DND-41 (cell line): ENCODE results near the gene GRIN2A.

Experiments
- ATAC-seq: fragments of 200-7000 bp; cut with Tn5 transposase; 3 replicates; pipeline ENCODE4 v1.9.1; 2021; ENCODE audit warnings: low read depth; ENCODE audit not compliant: insufficient read depth
- DNase-seq: peaks from one replicate; pipeline ENCODE4 v3.0.0-alpha.2; 2020
- H2AFZ ChIP-seq: 2 replicates; pipeline ENCODE4 v1.6.0; 2012; ENCODE audit warnings: low read depth, low read length
- H3K27ac ChIP-seq: 2 replicates; pipeline ENCODE4 v1.5.1; 2012; ENCODE audit warnings: low read length, inconsistent platforms
- H3K27me3 ChIP-seq: fragments of 200-600 bp; sonication (generic); 2 replicates; pipeline ENCODE4 v1.6.0; 2012; ENCODE audit warnings: low read length, mild to moderate bottlenecking, inconsistent platforms; ENCODE audit not compliant: insufficient read depth, poor library complexity
- H3K36me3 ChIP-seq: 2 replicates; pipeline ENCODE4 v1.5.1; 2012; ENCODE audit warnings: low read length, inconsistent platforms; ENCODE audit not compliant: insufficient read depth
- H3K4me1 ChIP-seq: 2 replicates; pipeline ENCODE4 v1.5.1; 2012; ENCODE audit warnings: mild to moderate bottlenecking, low read length; ENCODE audit not compliant: insufficient read depth
- H3K4me2 ChIP-seq: 2 replicates; pipeline ENCODE4 v1.6.0; 2012; ENCODE audit warnings: mild to moderate bottlenecking, moderate library complexity, low read length, inconsistent platforms; ENCODE audit not compliant: insufficient read depth
- H3K4me3 ChIP-seq, 2 experiments: fragments of 200-600 bp in 1 of 2; shearing (Covaris generic) in 1 of 2; 2 replicates each; pipeline ENCODE4 v1.5.1; 2012 to 2016; ENCODE audit warnings: inconsistent platforms in 2 of 2, low read length in 2 of 2, mild to moderate bottlenecking in 2 of 2, low read depth in 1 of 2, moderate library complexity in 1 of 2
- H3K79me2 ChIP-seq: 2 replicates; pipeline ENCODE4 v1.6.0; 2012; ENCODE audit warnings: low read length, inconsistent platforms; ENCODE audit not compliant: insufficient read depth
- H3K9ac ChIP-seq: 2 replicates; pipeline ENCODE4 v1.6.0; 2012; ENCODE audit warnings: low read depth, mild to moderate bottlenecking, inconsistent platforms, low read length, moderate library complexity
- H3K9me3 ChIP-seq: 2 replicates; pipeline ENCODE4 v1.5.1; 2012; ENCODE audit warnings: low read length, moderate library complexity, mild to moderate bottlenecking, inconsistent platforms; ENCODE audit not compliant: insufficient read depth, severe bottlenecking
- H4K20me1 ChIP-seq: 2 replicates; pipeline ENCODE4 v1.6.0; 2012; ENCODE audit warnings: low read length; ENCODE audit not compliant: insufficient read depth
- EZH2 ChIP-seq: IDR thresholded peaks from 3 replicates; pipeline ENCODE4 v1.6.1; 2012; ENCODE audit warnings: borderline replicate concordance, low read depth, mild to moderate bottlenecking, moderate library complexity, low read length, inconsistent platforms; ENCODE audit not compliant: severe bottlenecking
- TF ChIP-seq, protein P1 (sequence below): IDR thresholded peaks from 2 replicates; pipeline ENCODE4 v1.5.1; 2012; ENCODE audit warnings: borderline replicate concordance, low read length, moderate library complexity, mild to moderate bottlenecking; ENCODE audit not compliant: poor library complexity, severe bottlenecking; ENCODE audit errors: extremely low read depth

The GRIN2A gene

DNA sequence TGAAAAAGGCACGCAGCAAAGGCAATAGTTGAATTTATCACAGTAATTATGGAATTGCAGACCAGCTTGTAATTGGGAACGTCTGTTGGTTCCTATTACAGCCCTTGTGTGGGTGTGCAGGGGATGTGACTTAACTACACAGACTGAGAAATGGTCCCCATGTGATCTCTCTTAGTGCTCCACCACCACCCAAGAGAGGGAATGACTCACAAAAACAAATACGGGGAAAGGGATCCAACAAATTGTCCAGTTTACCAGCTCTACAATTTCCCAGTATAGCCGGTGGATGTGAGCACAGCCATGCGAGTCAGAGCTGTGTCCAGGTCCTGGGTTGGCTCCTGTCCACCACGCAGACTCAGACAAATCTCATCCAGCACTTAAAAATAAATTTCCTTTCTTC, 337.9 kb downstream of the GRIN2A start:
- Histone ChIP-seq H4K20me1 (no peaks in the 10 kb centered on the region), H3K36me3 (no peaks in the 10 kb centered on the region), H3K4me1 (no peaks in the 10 kb centered on the region), H3K79me2 (no peaks in the 10 kb centered on the region), H3K9ac (no peak overlapping the region), H3K4me3 (no peak overlapping the region), H3K27me3 (no peaks in the 10 kb centered on the region), H3K4me2 (no peak overlapping the region), H3K27ac (no peak overlapping the region), H3K9me3 (no peaks in the 10 kb centered on the region), H2AFZ (no peak overlapping the region)
- ATAC-seq (no peak), DNase-seq (no peak)
- TF ChIP-seq EZH2: no peak
- TF ChIP-seq, protein P1, sequence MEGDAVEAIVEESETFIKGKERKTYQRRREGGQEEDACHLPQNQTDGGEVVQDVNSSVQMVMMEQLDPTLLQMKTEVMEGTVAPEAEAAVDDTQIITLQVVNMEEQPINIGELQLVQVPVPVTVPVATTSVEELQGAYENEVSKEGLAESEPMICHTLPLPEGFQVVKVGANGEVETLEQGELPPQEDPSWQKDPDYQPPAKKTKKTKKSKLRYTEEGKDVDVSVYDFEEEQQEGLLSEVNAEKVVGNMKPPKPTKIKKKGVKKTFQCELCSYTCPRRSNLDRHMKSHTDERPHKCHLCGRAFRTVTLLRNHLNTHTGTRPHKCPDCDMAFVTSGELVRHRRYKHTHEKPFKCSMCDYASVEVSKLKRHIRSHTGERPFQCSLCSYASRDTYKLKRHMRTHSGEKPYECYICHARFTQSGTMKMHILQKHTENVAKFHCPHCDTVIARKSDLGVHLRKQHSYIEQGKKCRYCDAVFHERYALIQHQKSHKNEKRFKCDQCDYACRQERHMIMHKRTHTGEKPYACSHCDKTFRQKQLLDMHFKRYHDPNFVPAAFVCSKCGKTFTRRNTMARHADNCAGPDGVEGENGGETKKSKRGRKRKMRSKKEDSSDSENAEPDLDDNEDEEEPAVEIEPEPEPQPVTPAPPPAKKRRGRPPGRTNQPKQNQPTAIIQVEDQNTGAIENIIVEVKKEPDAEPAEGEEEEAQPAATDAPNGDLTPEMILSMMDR: no peak

- no peak overlapping the region for H3K9ac ChIP-seq
- H4K20me1 ChIP-seq: no peaks in the 10 kb centered on the region
- no peak overlapping the region for H2AFZ ChIP-seq
- H3K36me3 ChIP-seq: no peaks in the 10 kb centered on the region
- TF ChIP-seq EZH2: no peak
- TF ChIP-seq, protein P1: no peak
- no peaks in the 10 kb centered on the region for H3K27me3 ChIP-seq
- H3K4me3 ChIP-seq: no peak overlapping the region
- H3K4me1 ChIP-seq: no peaks in the 10 kb centered on the region
- no peak overlapping the region for H3K4me2 ChIP-seq
- DNase-seq (no peak), ATAC-seq (no peak)
- H3K27ac ChIP-seq: no peak overlapping the region
- no peaks in the 10 kb centered on the region for H3K9me3 ChIP-seq
- H3K79me2 ChIP-seq: no peaks in the 10 kb centered on the region
Observed at GRCh38 chr16:9843424-9844018, 338.7 kb downstream of the GRIN2A start.

DNA sequence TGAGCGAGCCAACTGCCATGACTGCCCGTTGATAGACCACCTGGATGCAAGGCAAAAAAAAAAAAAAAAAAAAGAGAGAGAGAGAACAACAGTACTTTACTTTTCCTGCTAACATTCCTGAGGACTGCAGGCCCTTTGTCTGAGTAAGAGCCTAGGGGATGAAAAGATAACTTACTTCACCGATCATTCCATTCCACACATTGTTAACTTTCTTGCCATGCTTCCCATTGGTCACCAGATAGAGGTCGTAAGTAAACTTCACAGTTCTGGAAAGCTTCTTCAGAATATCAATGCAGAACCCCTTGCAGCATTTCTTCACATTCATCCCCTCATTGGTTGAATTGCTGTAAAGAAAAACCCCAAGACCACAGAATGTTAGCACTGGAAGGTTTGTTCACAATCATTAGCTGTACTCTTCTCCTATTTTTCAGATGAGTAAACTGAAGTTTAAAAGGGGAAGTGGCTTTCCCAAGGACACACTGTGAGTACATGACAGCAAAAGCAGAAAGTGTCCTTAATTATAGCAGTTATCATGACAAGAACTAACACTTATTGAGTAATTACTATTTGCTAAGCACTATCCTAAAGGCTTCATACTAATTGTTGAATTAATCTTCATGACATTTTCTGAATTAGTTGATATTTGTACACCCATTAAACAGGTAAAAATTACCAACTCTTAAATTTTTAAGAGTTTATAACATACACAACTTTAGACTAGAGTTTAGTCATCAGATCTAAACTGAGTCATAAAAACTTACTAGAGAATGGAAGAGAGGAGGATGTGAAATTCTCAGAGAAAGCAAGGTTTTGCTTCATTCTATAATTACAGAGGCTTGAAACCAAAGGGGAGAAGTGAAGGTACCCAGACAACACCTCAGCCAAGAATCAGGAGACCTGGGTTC, 341.2 kb downstream of the GRIN2A start:
- Histone ChIP-seq H3K36me3 (no peaks in the 10 kb centered on the region), H3K4me2 (no peak overlapping the region), H4K20me1 (no peaks in the 10 kb centered on the region), H3K79me2 (no peaks in the 10 kb centered on the region), H2AFZ (no peak overlapping the region), H3K27me3 (no peaks in the 10 kb centered on the region), H3K4me3 (no peak overlapping the region), H3K9ac (no peak overlapping the region), H3K9me3 (no peaks in the 10 kb centered on the region), H3K27ac (no peak overlapping the region), H3K4me1 (no peaks in the 10 kb centered on the region)
- ATAC-seq (no peak), DNase-seq (no peak)
- no peak for TF ChIP-seq EZH2

GRCh38 chr16:9837481-9837880, 344.7 kb downstream of the GRIN2A start:
- no peaks in the 10 kb centered on the region for H3K4me1 ChIP-seq
- H3K4me2 ChIP-seq: no peak overlapping the region
- TF ChIP-seq EZH2: no peak
- TF ChIP-seq, protein P1: no peak
- H3K36me3 ChIP-seq: no peaks in the 10 kb centered on the region
- no peaks in the 10 kb centered on the region for H4K20me1 ChIP-seq
- H3K79me2 ChIP-seq: no peaks in the 10 kb centered on the region
- H3K9me3 ChIP-seq: no peaks in the 10 kb centered on the region
- H3K9ac ChIP-seq: no peak overlapping the region
- H2AFZ ChIP-seq: no peak overlapping the region
- DNase-seq (no peak), ATAC-seq (no peak)
- no peak overlapping the region for H3K27ac ChIP-seq
- no peaks in the 10 kb centered on the region for H3K27me3 ChIP-seq
- H3K4me3 ChIP-seq: no peak overlapping the region
